Endothelial cell of hepatic sinusoid (primary cell): Measurements from ENCODE around the gene CPSF4L.

ENCODE experiments used
- in situ Hi-C: cut with HindIII; loops from 2 replicates; pipeline ENCODE4 v1.10.0; 2017; ENCODE audit warnings: low sequenced_read_pairs

The CPSF4L gene

GRCh38 chr17:73237714-73238113 lies 24.0 kb downstream of the CPSF4L start:
- in situ Hi-C loops = no loop called here

GRCh38 chr17:73234736-73235135 lies 26.9 kb downstream of the CPSF4L start:
- in situ Hi-C loops = no loop called here

- in situ Hi-C loops = no loop called here
Measured at GRCh38 chr17:73232587-73233373, 28.9 kb downstream of the CPSF4L start.

GRCh38 chr17:73231841-73232586 lies 29.7 kb downstream of the CPSF4L start:
- in situ Hi-C loops = no loop called here

GRCh38 chr17:73231395-73231794 lies 30.3 kb downstream of the CPSF4L start:
- in situ Hi-C loops = no loop called here

- in situ Hi-C loops = no loop called here
Measured at GRCh38 chr17:73230088-73230487, 31.6 kb downstream of the CPSF4L start.

GRCh38 chr17:73228748-73229236 lies 32.9 kb downstream of the CPSF4L start:
- in situ Hi-C loops = no loop called here

GRCh38 chr17:73227944-73228343 lies 33.7 kb downstream of the CPSF4L start:
- in situ Hi-C loops = no loop called here

GRCh38 chr17:73227379-73227778 lies 34.3 kb downstream of the CPSF4L start:
- in situ Hi-C loops = no loop called here

- in situ Hi-C loops = no loop called here
Measured at GRCh38 chr17:73226556-73227172, 35.0 kb downstream of the CPSF4L start.

- in situ Hi-C loops = no loop called here
Measured at GRCh38 chr17:73224663-73225305, 36.9 kb downstream of the CPSF4L start.

GRCh38 chr17:73224237-73224636 lies 37.4 kb downstream of the CPSF4L start:
- in situ Hi-C loops = no loop called here

GRCh38 chr17:73223626-73224230 lies 38.0 kb downstream of the CPSF4L start:
- in situ Hi-C loops = no loop called here

- in situ Hi-C loops = no loop called here
Measured at GRCh38 chr17:73215447-73215846, 46.2 kb downstream of the CPSF4L start.

GRCh38 chr17:73214851-73215250 lies 46.8 kb downstream of the CPSF4L start:
- in situ Hi-C loops = no loop called here

- in situ Hi-C loops = no loop called here
Measured at GRCh38 chr17:73214008-73214407, 47.7 kb downstream of the CPSF4L start.

- in situ Hi-C loops = no loop called here
Measured at GRCh38 chr17:73211745-73212144, 49.9 kb downstream of the CPSF4L start.

- in situ Hi-C loops = no loop called here
Measured at GRCh38 chr17:73210002-73210678, 51.5 kb downstream of the CPSF4L start.

- in situ Hi-C loops = no loop called here
Measured at GRCh38 chr17:73209436-73209835, 52.2 kb downstream of the CPSF4L start.

- in situ Hi-C loops = no loop called here
Measured at GRCh38 chr17:73208139-73208827, 53.4 kb downstream of the CPSF4L start.
